GM20431 (cell line): ENCODE data around the gene VMP1.
"Not testable (repeated sequence)": the region's sequence is repeated elsewhere in the genome, so short reads cannot be mapped to it uniquely, and the experiment has no call there.

Experiments
- in situ Hi-C: fragments of 300-500 bp; cut with MseI, MboI; formaldehyde crosslinking; loops from one replicate; pipeline ENCODE4 v1.15.0; 2020; ENCODE audit warnings: low sequenced_read_pairs; ENCODE audit not compliant: unreplicated experiment

The VMP1 gene

DNA sequence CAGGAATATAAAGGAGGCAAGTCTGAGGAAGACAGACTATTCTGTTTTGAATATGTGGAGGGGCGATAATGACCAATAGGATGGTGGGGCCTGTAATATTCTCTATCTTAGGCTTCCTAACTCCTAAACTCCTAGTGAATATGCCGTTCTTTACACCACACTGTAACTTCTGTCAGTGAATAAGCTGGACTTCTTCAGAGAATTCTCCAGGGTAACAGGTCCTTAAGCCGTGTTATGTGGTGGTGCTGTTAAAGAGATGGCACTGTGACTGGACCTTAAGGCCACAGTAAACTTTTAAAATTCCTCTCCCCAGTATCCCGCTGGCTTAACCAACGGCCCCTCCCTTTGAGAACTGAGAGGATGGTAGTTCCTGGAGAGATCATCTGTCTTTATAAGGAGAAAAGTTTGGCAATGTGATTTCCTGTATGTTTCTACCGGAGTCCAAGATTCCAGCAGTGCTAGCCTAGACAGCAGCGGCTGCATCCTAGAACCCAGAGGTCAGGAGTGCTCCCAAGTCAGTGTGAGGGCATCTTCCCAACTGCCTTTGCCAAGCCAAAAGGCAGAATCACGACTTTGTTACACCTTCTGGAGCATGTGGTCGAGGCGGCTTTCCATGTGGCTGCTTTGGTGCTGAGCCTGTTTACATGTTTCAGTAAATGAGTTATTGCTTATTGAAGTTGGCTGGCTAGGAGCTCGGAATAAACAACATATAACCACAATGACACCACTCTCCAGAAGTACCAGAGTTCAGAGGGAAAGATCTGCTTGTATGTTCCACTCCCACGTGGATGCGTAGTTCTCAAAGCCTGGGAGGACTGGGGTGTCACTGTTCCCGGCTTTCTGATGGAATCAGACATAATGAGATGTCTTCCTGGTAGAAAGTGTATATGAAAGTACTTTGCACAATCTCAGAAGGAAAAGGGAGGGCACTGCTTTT is 144.3 kb downstream of the VMP1 start:
- in situ Hi-C loops, result no loop called here

DNA sequence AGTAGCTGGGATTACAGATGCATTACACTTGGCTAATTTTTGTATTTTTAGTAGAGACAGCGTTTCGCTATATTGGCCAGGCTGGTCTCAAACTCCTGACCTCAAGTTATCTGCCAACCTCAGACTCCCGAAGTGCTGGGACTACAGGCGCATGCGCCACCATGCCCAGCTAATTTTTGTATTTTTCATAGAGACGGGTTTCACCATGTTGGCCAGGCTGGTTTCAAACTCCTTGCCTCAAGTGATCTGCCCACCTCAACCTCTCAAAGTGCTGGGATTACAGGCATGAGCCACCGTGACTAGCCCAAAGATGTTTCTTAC is 145.4 kb downstream of the VMP1 start:
- in situ Hi-C loops, result not testable (repeated sequence)

DNA sequence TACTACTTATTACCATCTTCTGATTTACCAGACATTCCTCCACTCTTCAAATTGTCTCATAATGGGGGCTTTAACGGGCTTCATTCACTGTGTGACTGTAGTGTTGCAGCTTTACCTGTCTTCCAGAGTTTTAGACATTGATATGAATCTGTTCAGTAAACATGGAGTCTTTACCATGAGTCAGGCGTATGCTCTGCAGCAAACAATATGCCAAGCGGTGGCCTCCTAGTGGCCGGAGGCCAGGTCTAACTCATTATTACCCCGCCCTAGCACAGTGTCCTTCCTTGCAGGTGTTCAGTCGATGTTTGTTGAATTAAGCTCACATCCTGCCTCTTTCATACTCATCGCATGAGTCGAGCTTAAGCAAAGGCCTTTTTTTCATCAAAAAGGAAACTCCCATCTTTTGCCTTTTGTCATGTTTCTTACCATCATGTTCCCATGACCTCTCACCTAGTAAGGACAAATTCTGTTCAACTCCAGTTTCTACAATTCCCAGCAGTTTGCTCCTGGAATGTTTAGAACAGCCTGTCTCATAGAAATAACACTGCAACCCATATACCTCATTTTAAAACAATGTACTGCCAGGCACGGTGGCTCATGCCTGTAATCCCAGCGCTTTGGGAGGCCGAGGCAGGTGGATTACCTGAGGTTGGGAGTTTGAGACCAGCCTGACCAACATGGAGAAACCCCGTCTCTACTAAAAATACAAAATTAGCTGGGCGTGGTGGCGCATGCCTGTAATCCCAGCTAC is 145.9 kb downstream of the VMP1 start:
- in situ Hi-C loops, result no loop called here

DNA sequence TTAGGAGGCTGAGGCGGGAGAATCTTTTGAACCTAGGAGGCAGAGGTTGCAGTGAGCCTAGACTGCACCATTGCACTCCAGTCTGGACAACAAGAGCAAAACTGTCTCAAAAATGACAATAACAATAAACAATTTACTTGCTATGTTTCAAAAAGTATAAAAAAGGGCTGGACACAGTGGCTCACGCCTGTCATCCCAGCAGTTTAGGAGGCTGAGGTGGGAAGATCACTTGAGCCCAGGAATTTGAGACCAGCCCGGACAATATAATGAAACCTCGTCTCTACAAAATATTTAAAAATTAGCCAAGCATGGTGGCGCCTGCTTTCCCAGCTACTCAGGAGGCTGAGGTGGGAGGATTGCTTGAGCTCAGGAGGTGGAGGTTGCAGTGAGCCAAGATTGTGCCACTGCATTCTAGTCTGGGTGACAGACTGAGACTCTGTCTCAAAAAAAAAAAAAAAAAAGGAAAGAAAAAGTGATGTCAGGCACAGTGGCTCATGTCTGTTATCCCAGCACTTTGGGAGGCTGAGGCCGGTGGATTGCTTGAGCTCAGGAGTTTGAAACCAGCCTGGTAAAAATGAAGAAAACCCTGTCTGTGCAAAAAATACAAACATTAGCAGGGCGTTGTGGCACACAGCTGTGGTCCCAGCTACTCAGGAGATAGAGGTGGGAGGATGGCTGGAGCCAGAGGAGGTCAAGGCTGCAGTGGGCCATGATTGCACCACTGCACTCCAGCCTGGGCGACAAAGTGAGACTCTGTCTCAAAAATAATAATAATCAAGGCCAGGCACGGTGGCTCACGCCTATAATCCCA is 146.7 kb downstream of the VMP1 start:
- in situ Hi-C loops, result not testable (repeated sequence)

DNA sequence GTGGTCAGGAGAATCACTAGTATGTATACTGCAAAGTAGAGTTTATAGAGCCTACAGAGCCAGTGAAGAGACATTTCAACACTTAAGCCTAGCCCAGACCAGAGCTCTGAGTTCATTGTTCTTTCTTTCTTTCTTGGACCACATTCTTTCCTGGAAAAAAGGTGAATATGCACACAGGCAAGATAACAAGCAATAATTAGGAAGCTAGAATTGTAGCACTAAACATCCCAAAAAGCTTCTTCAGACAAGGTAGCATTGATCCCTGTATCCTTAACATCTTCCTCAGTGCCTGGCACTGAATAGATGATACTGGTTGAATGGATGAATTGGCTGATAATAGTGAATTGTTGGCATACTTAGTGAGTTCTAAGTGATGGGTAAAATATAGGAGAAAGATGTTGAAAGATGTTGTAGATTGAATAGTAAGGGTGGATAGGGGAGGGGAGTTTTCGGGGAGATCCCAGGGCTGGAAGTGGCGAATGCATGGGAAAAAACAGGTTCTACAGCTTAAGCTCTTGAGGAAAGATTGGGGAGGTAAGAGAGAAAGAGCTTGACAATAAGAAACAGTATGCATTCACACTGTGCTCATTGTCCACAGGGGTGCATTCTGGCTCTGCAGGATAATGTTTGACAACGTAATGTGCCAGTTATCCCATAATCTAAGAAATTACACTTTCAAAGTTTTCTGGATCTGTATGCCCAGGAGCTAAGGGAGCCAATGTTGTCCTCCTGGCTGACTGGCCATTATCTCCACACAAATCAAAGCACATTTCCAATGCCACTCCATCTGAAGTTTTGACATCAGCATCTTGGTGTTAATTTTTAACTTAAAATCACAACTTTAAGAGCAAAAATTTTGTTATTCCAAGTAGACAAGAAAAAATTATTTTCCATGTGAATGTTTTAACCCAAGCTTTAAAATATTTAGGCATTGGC is 149.7 kb downstream of the VMP1 start:
- in situ Hi-C loops, result no loop called here

DNA sequence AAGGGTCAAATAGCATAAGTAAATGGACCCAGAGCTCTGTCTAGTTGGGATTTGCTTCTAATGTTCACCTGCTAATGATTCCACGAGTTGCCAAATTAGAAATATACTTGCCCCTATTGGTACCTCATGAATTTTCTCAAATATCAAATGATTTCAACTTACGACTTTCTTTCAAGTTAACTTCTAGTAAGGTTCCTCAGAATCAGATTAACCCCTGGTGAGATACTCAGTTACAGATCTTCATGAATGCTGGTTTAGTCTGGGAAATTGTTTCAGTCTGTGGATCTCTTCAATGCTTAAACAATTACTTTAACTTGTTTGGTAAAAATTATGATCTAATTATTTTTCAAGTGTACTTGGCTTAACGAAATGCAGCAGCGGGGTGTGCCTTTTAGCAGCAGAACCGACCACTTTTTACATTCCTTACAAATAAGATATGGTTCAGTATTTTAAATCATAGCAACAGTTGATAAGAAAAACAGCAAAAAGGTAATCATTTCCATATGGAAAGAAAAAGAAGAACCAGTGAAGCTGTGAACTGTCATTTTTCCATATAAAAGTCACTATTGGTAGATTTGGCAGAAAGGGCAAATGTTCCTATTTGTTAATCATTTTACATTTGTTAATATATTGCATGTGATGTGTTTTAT is 150.8 kb downstream of the VMP1 start:
- in situ Hi-C loops, result no loop called here

DNA sequence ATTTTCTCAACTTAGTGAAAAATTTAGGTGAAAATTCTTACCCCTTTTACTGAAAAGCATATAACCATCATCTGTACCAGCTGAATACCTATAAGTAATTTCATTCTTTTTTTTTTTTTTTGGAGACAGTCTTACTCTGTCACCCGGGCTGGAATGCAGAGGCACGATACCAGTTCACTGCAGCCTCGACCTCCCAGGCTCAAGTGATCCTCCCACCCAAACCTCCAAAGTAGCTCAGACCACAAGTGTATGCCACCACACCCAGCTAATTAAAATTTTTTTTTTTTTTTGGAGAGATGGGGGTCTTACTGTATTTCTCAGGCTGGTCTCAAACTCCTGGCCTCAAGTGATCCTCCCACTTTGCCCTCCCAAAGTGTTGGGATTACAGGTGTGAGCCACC is 151.5 kb downstream of the VMP1 start:
- in situ Hi-C loops, result no loop called here

DNA sequence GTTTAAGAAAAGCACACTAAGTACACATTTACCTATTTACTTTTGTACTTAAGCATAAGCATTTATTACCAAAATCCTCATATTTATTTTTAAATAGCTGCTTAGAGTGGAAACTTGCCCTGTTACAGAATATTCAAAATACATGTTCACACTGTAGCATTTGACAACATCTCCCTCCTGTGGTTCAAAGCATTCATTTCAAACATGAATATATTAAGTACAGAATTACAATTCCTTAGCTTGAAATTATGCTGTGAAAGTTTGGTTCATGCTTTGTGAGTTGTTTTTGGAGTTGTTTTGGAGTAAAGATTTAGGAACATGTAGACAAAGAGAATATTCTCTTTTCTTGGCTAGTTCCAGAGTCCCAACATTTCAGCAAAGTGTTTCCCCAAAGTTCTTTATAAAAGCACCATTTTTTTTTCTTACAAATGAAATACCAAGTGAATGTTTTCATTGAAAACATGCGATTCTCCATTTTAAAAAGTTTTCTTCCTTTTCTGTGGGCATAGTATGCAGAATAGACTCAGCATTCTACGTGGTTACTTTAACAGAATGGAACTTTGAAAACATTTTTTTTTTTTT is 152.1 kb downstream of the VMP1 start:
- in situ Hi-C loops, result loop anchor here (10.0 kb wide), 1 partner anchor 125 kb away; no protein-coding TSS in a partner anchor

DNA sequence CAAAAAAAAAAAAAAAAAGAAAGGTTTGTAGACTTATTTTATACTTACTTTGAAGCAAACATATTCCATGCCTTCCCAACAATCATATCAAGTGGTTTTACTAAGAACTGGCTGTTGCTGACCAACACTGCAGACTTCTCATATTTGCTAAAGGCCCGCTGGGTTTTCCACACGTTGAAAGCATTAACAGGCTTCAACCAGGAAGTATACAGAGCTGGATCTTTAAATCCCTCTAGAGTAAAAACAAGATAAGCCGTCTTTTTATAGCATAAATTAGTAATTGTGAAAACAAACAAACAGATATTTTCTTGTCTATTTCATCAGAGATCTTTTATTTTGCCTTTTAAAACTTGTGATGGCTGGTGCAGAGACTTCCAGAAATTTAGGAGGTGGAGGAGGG is 156.2 kb downstream of the VMP1 start:
- in situ Hi-C loops, result loop anchor here (10.0 kb wide), 1 partner anchor 129 kb away; no protein-coding TSS in a partner anchor

DNA sequence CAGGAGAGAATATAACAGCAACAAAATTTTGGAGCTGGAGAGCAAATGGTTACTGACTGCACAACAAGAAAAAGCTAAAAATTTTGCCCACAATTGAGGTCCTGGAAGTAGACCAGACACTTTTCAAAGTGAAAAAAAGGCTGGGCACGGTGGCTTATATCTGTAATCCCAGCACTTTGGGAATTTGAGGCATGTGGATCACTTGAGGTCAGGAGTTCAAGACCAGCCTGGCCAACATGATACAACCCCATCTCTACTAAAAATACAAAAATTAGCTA is 162.4 kb downstream of the VMP1 start:
- in situ Hi-C loops, result loop anchor here (10.0 kb wide), 1 partner anchor 135 kb away; no protein-coding TSS in a partner anchor

DNA sequence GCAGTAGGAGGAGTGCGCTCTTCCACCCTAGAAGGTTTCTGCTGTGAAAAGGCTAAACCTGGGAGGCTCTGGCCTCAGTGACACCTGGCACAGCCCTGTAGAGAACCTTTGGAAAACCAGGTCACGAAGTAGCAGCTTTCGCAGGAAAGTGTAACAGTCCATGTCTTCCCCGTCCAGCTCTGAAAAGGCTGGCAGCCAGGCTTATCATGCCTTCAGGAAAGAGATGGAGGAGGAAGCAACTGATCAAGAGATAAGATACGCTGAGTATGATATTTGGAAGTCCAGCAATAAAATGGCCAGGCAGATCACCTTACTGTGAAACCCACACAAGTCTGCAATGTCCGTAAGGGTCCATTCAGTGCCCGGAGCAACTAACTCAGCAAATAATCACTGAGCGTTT is 163.0 kb downstream of the VMP1 start:
- in situ Hi-C loops, result no loop called here

DNA sequence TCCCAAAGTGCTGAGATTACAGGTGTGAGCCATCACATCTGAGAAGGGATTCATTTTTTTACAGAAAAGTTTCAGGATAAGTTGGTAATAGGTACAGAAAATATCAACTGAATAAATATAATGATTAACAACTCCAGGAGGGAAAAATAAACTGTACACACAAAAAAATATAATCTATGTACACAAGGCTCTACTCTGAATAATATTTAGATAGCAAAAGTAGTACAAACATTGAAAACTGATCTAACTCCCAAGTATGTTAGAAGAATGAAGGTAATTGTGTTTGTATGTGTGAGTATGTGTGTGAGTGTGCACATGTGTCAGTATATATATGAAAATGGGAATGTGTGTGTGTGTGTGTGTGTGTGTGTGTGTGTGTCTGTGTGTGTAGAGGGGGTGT is 164.9 kb downstream of the VMP1 start:
- in situ Hi-C loops, result no loop called here

DNA sequence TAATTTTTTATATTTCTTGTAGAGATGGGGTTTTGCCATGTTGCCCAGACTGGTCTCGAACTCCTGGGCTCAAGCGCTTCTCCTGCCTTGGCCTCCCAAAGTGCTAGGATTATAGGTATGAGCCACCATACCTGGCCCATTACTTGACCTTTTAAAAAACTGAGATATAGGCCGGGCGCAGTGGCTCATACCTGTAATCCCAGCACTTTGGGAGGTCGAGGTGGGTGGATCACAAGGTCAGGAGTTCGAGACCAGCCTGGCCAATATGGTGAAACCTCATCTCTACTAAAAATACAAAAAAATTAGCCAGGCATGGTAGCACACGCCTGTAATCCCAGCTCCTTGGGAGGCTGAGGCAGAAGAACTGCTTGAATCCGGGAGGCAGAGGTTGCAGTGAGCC is 166.0 kb downstream of the VMP1 start:
- in situ Hi-C loops, result not testable (repeated sequence)

DNA sequence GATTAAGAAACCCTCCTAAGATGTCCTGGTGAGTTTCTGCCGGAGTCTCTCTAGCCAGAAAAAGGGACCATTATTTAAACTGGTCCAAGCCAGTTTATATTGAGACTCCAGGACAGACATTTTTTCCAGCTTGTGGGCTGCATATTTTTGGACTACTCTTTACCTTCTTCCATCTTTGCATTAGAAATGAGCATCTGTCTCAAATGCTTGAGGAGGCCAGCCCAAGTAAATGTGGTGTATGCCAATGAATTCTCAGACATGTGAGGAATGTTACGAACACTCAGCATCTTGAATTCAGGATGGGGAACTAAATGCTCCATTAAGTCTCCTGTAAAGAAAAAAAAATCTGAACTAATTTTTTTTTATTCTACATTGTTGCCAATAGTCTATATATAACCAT is 166.9 kb downstream of the VMP1 start:
- in situ Hi-C loops, result no loop called here

DNA sequence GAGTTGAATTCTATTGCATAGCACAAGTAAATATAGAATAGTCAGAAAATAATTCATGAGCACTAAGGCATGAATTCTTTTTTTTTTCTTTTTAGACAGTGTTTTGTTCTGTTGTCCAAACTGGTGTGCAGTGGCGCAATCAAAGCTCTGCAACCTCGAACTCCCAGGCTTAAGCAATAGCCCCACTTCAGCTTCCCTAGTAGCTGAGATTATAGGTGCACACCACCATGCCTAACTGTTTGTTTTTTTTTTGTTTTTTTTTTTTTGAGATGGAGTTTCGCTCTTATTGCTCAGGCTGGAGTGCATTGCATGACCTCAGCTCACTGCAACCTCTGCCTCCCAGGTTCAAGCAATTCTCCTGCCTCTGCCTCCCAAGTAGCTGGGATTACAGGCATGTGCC is 168.7 kb downstream of the VMP1 start:
- in situ Hi-C loops, result no loop called here

DNA sequence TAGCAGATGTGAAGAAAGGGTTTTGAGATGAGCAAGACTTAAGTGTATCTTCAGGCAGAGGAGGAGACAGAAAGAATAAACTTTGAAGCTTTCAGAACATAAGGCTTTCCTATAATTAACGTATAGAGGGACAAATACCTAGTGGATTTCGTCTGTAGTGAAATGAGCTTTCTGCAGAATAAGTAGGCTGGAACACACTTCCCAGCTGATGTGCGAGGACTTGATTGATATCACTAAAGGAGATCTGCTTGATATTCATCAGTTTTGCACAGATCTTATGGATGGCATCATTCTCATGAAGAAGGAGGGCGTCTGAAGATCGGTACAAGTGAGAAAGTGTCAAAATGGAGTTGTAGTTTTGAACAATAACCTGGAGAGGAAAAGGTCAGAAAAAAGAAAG is 170.5 kb downstream of the VMP1 start:
- in situ Hi-C loops, result no loop called here

DNA sequence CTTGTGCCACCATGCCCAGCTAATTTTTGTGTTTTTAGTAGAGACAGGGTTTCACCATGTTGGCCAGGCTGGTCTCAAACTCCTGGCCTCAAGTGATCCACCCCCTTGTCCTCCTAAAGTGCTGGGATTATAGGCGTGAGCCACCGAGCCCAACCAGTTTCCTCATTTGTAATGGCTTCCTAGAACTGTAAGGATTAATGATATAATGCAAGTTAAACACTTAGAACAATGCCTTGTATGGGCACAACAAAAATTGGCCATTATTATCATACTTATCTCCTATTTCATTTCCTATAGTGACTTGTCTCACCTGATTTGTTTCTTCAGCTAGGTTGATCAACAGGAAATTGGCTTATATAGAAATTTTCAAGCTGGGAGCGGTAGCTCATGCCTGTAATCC is 171.2 kb downstream of the VMP1 start:
- in situ Hi-C loops, result no loop called here

DNA sequence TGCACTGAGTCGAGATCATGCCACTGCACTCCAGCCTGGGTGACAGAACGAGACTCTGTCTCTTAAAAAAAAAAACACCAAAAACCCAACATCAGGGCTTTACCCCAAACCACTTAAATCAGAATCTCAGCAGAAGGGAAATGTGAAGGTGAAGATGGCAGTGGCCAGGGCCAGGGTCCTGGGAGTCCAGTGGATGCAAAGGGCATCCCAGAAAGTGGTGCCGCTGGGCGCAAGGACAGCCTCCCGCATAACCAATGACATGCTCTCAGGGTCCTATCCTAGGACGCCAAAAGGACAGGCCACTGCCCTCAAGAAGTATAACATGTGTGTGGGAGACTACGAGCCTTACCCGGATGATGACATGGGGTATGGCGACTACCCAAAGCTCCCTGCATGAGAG is 177.4 kb downstream of the VMP1 start:
- in situ Hi-C loops, result no loop called here
